ENCODE results near the gene USP34.

GRCh38 chr2:61452392-61452791, 18.5 kb downstream of the USP34 start:
- no peak for TF ChIP-seq CTCF (IDR thresholded peaks at IDR 0.05; ENCODE audit: low read depth, low read length)
- no peak for TF ChIP-seq MAX (IDR thresholded peaks at IDR 0.05; ENCODE audit: low read depth, low read length)
- no peak for TF ChIP-seq POLR2A (IDR thresholded peaks at IDR 0.05; ENCODE audit: extremely low read depth, insufficient read length)
- TF ChIP-seq MYC (IDR thresholded peaks at IDR 0.05; ENCODE audit: low read depth, low read length), result no peak

All from NB4 (cell line).